ENCODE data around the gene ZBTB20.

The ZBTB20 gene

DNA sequence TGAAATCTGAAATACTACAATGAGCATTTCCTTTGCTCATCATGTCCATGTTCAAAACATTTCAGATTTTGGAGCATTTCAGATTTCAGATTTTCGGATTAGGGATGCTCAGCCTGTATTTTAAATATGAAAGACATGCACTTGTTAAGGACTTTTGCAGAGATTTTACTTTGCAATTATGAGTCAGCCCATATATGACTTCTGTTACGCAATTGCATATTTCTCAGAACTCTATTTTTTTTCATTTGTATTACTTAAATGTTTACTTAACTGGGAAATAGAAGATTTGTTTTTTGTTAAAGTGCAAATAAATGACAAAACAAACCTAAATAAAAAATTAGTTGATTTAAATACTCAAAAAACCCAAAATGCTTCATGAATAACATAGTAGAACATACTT is 376.2 kb downstream of the ZBTB20 start:
- no peak for DNase-seq (ENCODE audit: low read depth)

DNA sequence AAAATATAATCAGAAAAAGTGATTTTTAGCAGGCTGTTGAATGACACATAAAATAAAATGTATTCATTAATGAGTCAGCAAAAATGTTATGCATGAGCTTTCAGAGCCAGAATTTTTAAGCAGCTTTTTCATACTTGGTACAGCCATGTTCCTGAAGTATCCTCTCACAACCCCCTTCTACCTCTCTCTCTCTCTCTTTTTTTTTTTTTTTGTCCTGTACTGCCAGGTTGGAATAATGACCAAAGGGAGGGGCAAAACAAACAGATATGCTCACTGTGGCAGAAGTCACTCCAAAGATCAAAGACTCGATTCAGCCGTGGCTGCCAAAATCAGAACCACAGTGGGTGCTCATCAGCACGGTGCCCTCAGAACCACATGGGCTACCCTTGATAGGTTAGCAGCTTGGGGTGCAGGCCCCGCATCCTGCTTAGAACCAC is 383.0 kb downstream of the ZBTB20 start:
- no peak for DNase-seq (ENCODE audit: low read depth)

DNA sequence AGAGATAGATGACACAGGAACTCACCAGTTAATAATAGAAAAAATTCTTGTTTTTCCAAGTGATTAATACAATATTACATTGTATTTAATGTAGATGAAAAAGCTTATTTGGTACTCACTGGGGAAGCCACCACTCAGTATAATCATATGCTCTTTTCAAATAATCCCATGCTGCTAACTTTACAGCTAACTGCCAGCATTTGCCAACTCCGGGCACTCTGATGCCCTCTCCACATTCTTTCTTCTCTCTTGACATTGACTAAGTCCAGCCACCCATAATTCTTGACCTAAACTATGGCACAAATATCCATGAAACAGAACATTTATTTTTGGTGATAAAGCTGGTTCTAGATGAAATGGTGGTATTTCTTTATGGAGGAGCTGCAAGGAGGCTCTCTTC is 384.9 kb downstream of the ZBTB20 start:
- DNase-seq (ENCODE audit: low read depth): no peak

DNA sequence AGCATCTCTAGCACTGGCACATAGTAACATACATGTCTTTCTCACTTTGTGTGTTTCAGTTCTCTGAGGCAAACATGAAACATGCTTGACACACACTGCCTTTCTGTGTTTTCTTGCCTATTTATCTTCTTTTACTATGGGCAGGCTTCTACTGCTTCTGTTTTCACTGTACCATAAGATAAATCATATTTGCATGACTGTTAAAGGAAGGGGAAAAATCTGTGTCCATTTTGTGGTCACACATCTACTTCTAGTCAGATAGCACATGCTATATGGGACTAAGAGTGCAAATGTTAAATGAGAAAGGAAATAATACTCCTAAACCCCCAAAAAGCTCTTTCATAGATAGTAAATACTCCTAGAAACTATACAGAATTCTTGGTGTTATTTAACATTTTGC is 386.4 kb downstream of the ZBTB20 start:
- DNase-seq (ENCODE audit: low read depth): no peak

DNA sequence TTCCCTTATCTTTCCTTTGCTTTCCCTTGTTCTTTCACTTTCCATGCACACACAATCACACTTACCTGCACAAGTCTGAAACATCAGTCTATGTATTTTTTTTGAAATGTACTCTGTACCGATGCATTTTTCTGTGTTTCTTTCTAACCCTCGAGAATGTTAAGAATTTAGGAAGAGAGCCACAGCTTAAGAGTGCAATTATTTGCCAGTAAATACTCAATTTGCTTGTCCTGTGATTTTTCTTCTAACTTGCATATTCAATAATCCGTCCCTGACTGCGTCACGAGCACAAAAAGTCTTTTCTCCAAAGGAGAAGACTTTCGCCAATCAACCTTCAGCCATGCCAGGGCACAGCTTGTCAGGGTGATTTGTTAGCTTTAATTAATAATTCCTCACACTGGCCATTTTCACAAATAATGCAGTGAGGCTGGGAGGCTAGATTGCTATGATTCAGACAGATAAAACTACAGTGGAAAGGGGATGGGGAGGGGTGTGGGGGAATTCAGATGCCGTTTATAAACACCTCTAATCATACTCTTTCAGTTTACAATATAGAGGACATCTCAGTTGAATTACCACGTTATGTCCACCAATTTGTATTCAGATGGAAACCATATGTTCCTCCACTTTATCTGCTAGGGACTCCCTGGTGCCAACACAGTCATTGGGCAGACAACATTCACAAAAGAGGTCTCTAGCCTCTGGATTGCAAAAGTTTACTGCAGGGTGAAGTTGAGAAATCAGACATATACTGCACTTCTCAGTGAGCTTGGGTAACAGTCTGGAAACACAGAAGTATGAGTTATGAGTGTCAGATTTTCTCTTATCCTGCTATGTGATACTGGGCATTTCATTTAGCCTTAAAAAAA is 388.0 kb downstream of the ZBTB20 start:
- no peak for DNase-seq (ENCODE audit: low read depth)

DNA sequence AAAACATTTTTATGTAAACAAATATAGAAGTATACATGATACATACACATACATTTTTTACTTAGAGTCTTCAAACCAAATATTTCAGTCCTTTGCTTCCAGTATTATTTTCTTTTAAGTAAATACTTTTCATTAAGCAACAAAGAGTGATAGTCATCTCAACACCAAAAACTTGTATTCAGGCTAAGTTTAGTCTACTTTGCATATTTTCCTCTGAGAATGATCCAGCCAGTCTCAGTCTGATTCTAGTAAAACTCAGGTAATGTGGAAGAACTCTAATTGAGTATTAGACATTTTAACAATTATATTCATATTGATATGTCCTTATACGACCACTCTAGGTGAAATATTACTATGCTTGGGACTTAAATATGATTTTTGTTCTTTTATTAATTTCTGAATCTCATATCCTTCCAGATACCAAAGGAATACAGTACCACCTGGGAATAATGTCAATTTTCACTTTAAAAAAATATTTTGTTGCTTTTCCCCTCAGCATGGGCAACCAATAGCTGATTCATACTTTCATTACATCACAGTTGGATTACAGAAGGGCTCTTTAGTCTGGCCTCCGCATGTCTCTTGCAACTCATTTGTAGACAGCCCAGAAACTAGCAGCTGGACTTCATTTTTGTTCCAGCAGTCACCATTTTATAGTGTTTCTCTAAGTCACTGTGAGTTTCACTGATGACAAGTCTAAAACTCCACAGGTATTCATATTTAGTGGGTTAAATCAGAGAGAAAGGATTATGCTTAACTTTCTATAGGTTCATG is 390.4 kb downstream of the ZBTB20 start:
- DNase-seq (ENCODE audit: low read depth): no peak

DNA sequence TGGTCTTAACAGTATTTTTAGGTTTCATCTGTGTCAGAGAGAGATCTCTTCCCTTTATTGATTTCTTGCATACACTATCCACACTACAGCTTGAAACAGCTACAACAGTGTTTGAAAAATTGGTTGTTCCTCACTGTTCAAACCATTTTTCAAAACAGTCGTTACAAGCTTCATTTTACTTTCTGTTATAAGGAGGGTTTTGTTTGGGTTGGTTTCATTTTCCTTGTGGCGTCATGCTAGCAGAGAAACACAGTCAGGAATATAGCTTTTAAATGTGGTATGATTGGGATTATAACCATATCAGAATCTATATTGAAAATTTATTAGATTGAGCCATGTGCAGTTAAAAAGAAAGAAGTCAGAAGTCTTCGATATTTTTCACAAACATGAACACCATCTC is 400.6 kb downstream of the ZBTB20 start:
- no peak for DNase-seq (ENCODE audit: low read depth)

DNA sequence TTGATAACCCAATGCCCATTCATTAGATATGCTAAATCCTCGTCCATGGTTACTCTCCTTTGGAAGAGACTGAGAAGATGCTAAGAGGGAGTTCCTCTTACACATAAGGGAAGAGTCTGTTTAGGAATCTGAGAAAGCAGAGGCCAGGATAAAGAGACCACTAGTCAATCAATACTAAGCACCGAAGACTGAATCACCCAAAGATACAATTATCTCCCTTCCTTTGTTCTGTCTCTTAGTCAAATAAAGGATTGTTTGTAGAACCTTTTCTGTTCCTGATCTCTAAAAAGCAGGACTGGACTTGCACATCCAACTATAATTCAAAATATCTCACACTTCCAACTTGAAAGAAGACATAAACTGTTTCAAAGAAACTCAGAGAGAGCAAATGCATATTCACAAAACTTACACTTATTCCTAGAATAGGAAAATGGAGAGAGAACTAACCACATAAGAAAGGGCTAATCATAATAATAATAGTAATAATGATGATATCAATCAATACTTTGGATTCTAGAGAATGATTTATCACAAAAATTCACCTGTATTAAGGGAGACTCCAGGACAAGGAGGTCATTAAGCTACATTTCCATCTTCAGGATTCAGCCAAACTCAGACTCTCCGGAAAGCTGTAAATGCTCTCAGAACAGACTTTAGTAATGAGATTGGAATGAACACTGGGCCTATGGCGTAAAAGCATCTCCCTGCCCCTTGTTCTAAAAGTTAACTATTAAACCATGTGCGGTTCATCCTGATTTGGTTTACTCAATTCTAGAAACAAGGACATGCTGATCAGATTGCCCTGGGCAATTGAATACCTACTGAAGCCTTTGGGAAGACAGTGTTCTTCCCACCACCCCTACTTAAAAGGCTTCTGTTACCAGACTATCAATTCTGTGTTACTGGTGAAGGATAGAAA is 401.5 kb downstream of the ZBTB20 start:
- no peak for DNase-seq (ENCODE audit: low read depth)

DNA sequence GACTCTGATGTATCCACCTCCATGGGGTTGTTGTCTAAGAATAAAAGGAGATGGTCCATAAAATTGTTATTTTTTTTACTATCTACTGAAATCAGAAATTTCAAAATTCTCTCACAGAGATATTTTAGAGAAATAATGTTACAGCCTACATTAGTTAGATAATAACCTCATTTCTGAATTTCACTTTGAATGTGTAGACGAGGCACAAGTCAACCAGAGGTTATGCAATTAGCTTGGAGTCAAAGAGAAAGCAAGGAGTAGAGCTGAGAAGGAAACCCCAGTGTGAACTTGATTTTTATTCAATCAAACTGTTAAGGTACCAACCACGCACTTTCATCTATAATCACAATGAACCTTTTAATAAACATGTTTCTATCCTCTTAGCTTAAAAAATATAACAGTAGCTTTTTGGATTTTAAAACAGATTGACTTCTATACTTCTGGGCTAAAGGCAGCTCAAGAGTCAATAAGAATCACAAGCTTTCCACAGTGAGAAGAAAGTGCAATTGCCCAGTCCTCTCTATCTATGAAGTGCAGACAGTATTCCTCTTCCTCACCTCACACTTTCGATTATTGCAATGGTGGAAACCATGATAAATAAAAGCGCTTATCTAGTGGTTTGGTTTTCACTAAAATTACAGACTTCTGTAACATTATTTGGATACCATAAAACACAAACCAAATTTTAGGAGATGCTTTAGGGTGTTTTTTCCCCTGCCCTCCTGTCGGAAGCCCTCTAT is 403.2 kb downstream of the ZBTB20 start:
- DNase-seq (ENCODE audit: low read depth): no peak

DNA sequence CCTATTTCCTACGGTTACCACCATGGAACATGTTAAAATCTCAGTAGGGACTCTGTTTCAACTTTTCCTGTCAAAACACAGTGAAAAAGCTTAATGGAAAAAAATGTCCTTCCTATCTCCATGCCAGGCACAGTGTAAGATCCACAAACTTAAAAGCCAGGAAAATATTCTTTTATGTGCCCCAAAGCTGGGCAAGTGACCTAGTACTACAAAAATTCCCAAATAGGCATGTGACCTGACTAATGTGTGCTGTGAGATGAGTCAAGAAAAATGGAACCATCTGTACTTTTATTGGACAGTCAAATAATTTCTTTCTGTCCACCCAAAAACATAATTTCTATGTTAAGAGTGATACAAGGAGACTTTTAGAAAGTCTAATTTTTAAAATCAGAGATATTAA is 406.0 kb downstream of the ZBTB20 start:
- DNase-seq (ENCODE audit: low read depth): no peak

DNA sequence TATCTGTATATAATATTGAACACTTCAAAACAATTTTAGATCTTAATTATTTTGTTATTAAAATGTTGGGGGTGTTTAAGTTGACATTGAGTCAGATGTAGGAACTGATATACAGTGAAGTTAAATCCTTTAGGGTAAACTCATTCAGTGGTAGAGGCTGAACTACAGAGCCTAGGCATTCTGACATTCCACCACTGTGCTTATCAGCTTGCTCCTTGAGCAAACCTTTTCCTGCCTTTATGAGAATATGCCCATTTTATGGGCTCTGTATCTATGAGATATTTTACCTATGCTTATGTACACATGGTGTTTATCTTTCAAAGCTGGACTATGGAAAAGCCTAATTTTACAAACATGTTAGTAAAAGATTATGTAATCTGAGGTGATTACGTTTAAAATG is 407.5 kb downstream of the ZBTB20 start:
- DNase-seq (ENCODE audit: low read depth): no peak

DNA sequence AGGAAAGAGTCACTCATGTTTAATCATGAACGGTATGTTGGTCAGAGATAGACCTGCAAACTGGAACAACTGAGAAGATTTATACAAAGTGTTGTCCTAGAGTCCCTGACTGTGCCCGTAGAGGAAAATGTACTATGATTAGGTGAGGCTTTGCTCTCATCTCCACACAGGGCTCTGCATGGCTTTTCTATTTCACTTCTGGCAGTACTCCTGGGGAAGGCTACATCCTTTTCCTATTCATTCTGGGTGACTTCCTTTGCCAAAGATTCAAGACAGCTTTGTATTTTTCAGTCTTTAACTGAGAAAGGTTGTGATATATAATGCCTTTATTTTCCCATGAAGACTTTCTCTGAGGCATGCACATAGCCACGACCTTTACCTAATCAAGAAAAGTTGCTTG is 414.7 kb downstream of the ZBTB20 start:
- no peak for DNase-seq (ENCODE audit: low read depth)

DNA sequence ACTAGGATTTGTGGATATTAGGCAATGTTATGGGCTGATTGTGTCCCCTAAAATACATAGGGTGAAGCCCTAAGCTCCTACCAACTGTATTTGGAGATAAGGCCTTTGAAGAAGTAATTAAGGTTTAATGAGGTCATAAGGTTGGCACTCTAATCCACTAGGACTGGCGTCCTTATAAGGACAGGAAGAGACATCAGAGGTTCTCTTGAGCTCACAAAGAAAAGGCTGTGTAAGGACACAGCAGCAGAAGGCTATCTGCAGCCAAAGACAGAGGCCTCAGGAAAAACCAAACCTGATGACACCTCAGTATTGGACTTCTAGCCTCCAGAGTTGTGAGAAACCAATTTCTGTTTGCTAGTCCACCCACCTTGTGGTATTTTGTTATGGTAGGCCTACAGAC is 416.7 kb downstream of the ZBTB20 start:
- DNase-seq (ENCODE audit: low read depth): no peak

DNA sequence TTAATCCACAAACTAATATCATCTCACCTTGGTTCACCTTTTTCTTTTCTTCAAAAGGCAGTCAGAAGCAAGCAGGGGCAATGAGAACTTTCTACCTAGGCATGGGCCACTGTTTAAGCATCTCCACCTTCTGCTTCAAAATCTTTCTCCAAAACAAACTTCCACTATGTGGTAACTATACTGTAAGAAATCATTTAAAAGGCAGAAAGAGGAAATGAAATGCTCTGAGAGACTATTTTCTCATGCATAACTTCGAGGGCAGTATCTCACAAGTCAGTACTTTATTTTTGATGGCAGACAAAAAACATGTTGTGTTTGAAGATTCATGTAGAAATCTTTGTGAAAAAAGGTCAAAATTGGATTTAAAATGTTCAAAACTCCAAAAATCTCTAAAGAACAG is 419.7 kb downstream of the ZBTB20 start:
- DNase-seq (ENCODE audit: low read depth): no peak

DNA sequence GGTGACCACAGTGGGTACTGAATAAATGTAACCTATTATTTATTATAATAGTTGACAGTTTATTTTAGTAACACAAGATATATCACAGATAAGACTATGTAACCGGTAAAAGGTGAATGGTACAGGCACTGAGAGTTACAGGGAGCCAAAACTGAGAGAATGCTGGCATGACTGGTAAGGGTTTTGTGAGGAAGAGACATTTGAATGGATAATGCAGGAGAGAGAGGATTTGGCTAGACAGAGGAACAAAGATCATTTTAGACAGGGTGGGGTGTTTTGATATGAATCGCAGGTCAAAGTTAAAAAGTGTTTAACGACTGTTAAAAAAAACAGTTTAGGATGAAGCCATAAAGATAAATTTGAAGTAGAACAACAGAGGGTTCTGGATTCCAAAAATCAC is 421.1 kb downstream of the ZBTB20 start:
- DNase-seq (ENCODE audit: low read depth): no peak

DNA sequence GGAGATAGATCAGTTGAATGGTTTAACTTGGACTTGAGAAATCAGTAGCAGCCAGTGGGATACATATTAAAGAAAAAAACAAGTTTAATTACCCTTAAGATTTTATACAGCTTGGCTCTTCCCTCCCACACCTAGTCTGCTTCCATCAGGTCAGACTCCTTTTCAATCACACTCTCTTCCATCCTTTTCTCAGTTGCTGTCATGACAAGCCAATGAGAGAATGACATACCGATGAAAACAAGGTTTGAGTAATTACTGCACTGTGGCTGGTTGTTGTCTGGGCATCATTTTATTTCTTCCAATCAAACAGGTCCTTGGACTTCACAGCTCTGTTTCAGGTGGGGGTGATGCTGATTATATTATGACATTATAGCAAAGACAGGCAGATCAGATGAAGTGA is 424.6 kb downstream of the ZBTB20 start:
- DNase-seq (ENCODE audit: low read depth): no peak

DNA sequence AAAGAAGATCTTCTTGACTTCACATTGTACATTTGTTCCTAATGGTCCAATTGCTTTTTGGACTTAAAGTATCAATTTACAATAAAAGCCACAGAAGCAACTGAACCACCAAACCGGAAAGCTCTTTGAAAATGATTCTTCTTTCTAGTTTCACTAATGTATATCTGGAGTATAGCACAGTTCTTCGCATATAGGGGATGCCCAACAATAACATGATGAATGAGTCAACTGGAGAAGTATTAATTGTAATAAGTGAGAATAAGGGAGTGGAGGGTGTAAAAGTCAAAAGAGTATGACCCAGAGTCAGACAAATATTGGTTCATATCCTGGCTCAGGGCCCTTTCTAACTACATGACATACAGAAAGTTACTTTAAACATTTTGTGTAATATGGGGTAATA is 425.2 kb downstream of the ZBTB20 start:
- DNase-seq (ENCODE audit: low read depth): no peak

DNA sequence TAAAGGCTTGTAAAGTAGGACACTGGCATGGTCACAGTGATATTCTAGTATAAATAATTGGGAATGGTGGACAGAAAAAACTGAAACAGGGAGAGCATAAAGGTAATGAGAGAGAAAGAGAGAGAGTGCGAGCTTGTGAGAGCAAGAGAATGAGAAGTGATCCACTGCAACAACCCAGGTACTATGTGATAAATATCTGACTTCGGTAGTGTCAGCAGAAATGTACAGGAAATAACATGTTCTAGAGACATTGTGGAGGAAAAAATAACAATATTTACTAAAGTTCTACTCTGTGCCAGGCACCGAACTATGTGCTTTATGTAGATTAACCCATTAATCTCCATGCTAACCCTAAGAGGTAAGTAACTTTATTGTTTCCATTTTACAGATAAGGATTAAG is 425.9 kb downstream of the ZBTB20 start:
- DNase-seq (ENCODE audit: low read depth): no peak

DNA sequence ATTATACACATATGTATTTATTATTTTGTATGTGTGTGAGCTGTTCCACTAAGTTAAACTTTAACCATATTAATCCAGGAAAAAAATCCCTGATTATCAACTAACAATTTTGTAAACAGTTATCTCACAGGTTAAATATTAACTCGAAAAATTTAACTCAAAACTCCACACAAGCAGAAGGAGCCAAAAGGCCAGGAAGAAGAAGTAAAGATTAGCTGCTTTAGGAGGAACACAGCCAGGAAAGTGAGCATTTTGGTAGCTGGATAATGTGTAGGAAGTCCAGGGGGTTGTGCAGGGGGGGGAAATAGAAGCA is 428.2 kb downstream of the ZBTB20 start:
- DNase-seq (ENCODE audit: low read depth): no peak

DNA sequence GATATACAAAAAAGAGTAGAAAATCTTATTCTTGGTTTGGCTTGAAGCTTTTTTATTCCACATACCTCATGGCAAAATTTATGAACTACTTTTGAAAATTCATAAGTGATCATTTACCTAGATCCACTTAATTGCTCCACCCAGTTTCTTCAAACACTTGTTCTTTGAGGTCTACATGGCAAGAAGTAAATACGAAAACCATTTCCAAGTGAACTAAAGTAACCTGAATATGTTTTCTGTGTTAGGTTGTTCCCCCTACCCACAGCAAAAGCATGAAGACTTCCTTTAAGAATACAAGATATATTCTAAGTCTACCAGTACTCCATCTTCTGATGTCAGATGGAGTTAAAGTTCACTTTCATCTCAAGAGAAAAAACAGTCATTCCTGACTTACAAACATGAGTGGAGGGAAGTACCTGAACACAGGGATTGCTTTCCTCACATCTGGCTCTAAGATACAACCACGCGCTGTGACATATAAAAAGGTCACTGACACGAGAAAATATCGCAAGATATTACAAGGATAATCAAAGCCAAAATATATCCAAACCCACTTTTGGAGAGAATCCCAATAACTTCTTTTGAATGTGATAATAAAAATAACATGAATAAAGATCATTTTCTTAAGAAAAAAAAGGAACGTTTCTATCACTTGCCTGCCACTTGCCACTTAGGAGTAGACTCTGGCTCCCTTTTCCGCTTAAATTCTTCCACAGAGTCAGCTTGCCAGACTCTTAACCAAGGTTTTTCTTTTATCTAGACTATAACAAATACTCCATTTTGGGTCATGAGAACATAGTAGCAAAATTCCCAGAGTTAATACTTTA is 428.8 kb downstream of the ZBTB20 start:
- DNase-seq (ENCODE audit: low read depth): no peak

DNA sequence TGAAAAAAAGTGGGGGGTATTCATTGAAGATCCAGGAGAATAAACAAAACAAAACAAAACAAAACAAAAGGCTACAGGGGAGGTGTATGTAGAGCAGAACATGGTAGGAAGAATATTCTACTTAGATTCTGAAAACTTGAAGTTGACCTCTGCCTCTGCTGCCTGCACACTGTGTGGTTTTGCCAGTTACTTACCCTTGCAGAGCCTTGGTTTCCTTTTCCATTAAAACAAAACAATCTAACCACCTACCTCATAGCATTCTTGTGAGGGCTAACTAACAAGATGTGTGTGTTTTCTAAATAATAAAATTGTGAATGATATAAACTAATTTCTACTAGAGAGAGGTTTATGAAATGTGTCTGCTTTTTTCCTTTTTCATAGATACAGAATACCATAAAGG is 430.2 kb downstream of the ZBTB20 start:
- no peak for DNase-seq (ENCODE audit: low read depth)
